CD4-positive, alpha-beta T cell (primary cell): Measurements from ENCODE around the gene PGD. TPM values are rescaled to one million over a fixed set of nuclear protein-coding genes. Genes with fewer than 3 reads are reported as not detected.

Source experiments
- ATAC-seq: fragments of 200-7000 bp; cut with Tn5 transposase; one replicate; pipeline ENCODE4 v1.10.0; 2022; ENCODE audit warnings: mild to moderate bottlenecking; ENCODE audit not compliant: poor library complexity
- CTCF ChIA-PET: fragments of 350-600 bp; sonication (Branson Sonifier 250); formaldehyde crosslinking; loops from one replicate; lab custom pipeline; 2021; ENCODE audit warnings: antibody characterized with exemption, inconsistent platforms; lab: Charles Lee
- POLR2A ChIA-PET: fragments of 350-600 bp; sonication (Branson Sonifier 250); formaldehyde crosslinking; loops from one replicate; lab custom pipeline; 2021; ENCODE audit warnings: antibody characterized with exemption, inconsistent platforms; lab: Charles Lee
- DNase-seq, 14 experiments: peaks; one replicate each; pipeline ENCODE4 v3.0.0-alpha.2; 2013 to 2020; ENCODE audit warnings: mixed read lengths in 2 of 14
- H3K27ac ChIP-seq, 2 donors: one replicate each; pipeline versions ENCODE4 v1.5.1 to v1.7.0; 2013; ENCODE audit warnings: low read length in 2 of 2, low read depth in 1 of 2, mild to moderate bottlenecking in 1 of 2
- H3K27me3 ChIP-seq, 2 experiments: 1 replicate in 1 of 2; 2 replicates in 1 of 2; pipeline versions ENCODE4 v1.6.1 to v1.7.0; 2013; ENCODE audit warnings: low read length in 2 of 2, control low read depth in 1 of 2, mild to moderate bottlenecking in 1 of 2, moderate library complexity in 1 of 2; ENCODE audit not compliant: insufficient read depth in 2 of 2, control insufficient read depth in 1 of 2
- H3K36me3 ChIP-seq: one replicate; pipeline ENCODE4 v1.6.1; 2013; ENCODE audit warnings: low read length, control low read depth; ENCODE audit not compliant: insufficient read depth
- H3K4me1 ChIP-seq: one replicate; pipeline ENCODE4 v1.6.1; 2013; ENCODE audit warnings: low read length, control low read depth; ENCODE audit not compliant: insufficient read depth
- H3K4me3 ChIP-seq: one replicate; pipeline ENCODE4 v1.5.1; 2013; ENCODE audit warnings: mild to moderate bottlenecking, low read length, moderate library complexity
- H3K9me3 ChIP-seq, 2 experiments: 1 replicate in 1 of 2; 2 replicates in 1 of 2; pipeline versions ENCODE4 v1.6.1 to v1.7.0; 2013; ENCODE audit warnings: low read length in 2 of 2, mild to moderate bottlenecking in 2 of 2, control low read depth in 1 of 2, moderate library complexity in 1 of 2; ENCODE audit not compliant: control insufficient read depth in 1 of 2, insufficient read depth in 1 of 2
- H3K27ac Mint-ChIP-seq: one replicate; pipeline ENCODE4 v1.8.0; 2020; ENCODE audit warnings: mixed read lengths
- H3K27me3 Mint-ChIP-seq: one replicate; pipeline ENCODE4 v1.8.0; 2021; ENCODE audit warnings: mixed read lengths
- H3K36me3 Mint-ChIP-seq: one replicate; pipeline ENCODE4 v1.8.0; 2021; ENCODE audit warnings: low read depth, mixed read lengths
- H3K4me1 Mint-ChIP-seq: one replicate; pipeline ENCODE4 v1.8.0; 2021; ENCODE audit warnings: low read depth, mixed read lengths
- H3K4me3 Mint-ChIP-seq: one replicate; pipeline ENCODE4 v1.8.0; 2020; ENCODE audit warnings: mild to moderate bottlenecking, mixed read lengths
- H3K9me3 Mint-ChIP-seq: one replicate; pipeline ENCODE4 v1.8.0; 2020; ENCODE audit warnings: mixed read lengths
- CTCF ChIP-seq: fragments of 200-600 bp; IDR thresholded peaks from one replicate; pipeline ENCODE4 v1.8.0; 2022; ENCODE audit warnings: antibody characterized with exemption, mild to moderate bottlenecking
- intact Hi-C, 2 experiments: fragments of 100-400 bp; cut with DNase I in 1 of 2; cut with micrococcal nuclease in 1 of 2; formaldehyde crosslinking; loops; one replicate each; pipeline versions ENCODE4 v1.15.1 to v1.9.0; 2023 to 2025; cut with DNase I, micrococcal nuclease
- total RNA-seq, 174 experiments: library from RNA in 2 of 174; stranded (reverse) in 2 of 174; gene quantifications; one replicate each; pipeline ENCODE4 v1.2.3 and lab custom pipeline; 2021 to 2026

Gene PGD
- total RNA-seq, 2 experiments from 2014 or later: 16.7 to 17.4 TPM

- Histone ChIP-seq H3K36me3 (no peaks in the 10 kb centered on the region), H3K4me3 (no peak overlapping the region), H3K9me3 (peaks cover 0 to 10% of the 10 kb centered on the region in 2 experiments), H3K27me3 (no peaks in the 10 kb centered on the region), H3K4me1 (no peaks in the 10 kb centered on the region), H3K27ac (no peak overlapping the region)
- ATAC-seq (no peak), DNase-seq (no peak)
- CTCF ChIA-PET: no interaction called here
- no peaks in the 10 kb centered on the region for H3K9me3 Mint-ChIP-seq
- no peak overlapping the region for H3K27ac Mint-ChIP-seq
- no peaks in the 10 kb centered on the region for H3K27me3 Mint-ChIP-seq
- H3K4me1 Mint-ChIP-seq: no peaks in the 10 kb centered on the region
- no peak for TF ChIP-seq CTCF
- H3K4me3 Mint-ChIP-seq: no peak overlapping the region
- POLR2A ChIA-PET: interaction anchor here (1.5 kb wide), 1 partner anchor 21 kb away, joined by 3 read pairs; the partner anchor contains the start of gene CENPS
- intact Hi-C loops: no loop called here
- no peaks in the 10 kb centered on the region for H3K36me3 Mint-ChIP-seq
Observed at GRCh38 chr1:10450836-10451235, 52.0 kb downstream of the PGD start.

DNA sequence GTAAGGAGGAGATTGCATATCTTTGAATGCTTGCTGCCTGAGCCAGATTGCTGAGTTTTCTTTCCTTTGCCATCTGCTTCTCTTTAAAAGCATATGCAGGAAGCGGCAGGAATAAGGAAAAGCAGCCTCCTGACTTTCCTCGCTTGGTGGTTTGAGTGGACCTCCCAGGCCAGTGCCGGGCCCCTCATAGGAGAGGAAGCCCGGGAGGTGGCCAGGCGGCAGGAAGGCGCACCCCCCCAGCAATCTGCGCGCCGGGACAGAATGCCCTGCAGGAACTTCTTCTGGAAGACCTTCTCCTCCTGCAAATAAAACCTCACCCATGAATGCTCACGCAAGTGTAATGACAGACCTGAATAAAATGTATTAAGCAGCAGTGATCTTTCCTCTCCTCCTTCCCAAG lies 52.4 kb downstream of the PGD start:
- Mint-ChIP-seq H3K4me3 (no peak overlapping the region), H3K36me3 (no peaks in the 10 kb centered on the region), H3K27ac (no peak overlapping the region), H3K9me3 (no peaks in the 10 kb centered on the region), H3K27me3 (no peaks in the 10 kb centered on the region), H3K4me1 (no peaks in the 10 kb centered on the region)
- no peak overlapping the region for H3K27ac ChIP-seq
- intact Hi-C loops: no loop called here
- CTCF ChIA-PET: no interaction called here
- H3K36me3 ChIP-seq: no peaks in the 10 kb centered on the region
- H3K4me1 ChIP-seq: no peaks in the 10 kb centered on the region
- DNase-seq (no peak), ATAC-seq (no peak)
- no peak for TF ChIP-seq CTCF
- POLR2A ChIA-PET: interaction anchor here (1.5 kb wide), 1 partner anchor 21 kb away, joined by 3 read pairs; the partner anchor contains the start of gene CENPS
- H3K27me3 ChIP-seq: no peaks in the 10 kb centered on the region
- H3K4me3 ChIP-seq: no peak overlapping the region
- peaks cover 0 to 10% of the 10 kb centered on the region in 2 experiments for H3K9me3 ChIP-seq

- intact Hi-C loops: no loop called here
- ChIA-PET POLR2A (no interaction called here), CTCF (interaction anchor here (0.6 kb wide), 1 partner anchor 41 kb away, joined by 3 read pairs; no protein-coding TSS in a partner anchor)
- H3K36me3 ChIP-seq: peaks cover 10% of the 10 kb centered on the region
- no peak for TF ChIP-seq CTCF
- no peak for ATAC-seq
- H3K9me3 ChIP-seq: peaks cover 0 to 10% of the 10 kb centered on the region in 2 experiments
- Mint-ChIP-seq H3K27ac (no peak overlapping the region), H3K9me3 (no peaks in the 10 kb centered on the region), H3K36me3 (peaks cover 16% of the 10 kb centered on the region), H3K4me3 (no peak overlapping the region), H3K4me1 (peaks cover 3% of the 10 kb centered on the region), H3K27me3 (no peaks in the 10 kb centered on the region)
- no peak overlapping the region for H3K4me3 ChIP-seq
- no peak overlapping the region for H3K27ac ChIP-seq
- no peak for DNase-seq
- H3K27me3 ChIP-seq: no peaks in the 10 kb centered on the region
- no peaks in the 10 kb centered on the region for H3K4me1 ChIP-seq
Observed at GRCh38 chr1:10456048-10456447, 57.2 kb downstream of the PGD start.
